Measurements from ENCODE around the gene PCDHB8. TPM values are rescaled to one million over a fixed set of nuclear protein-coding genes. Genes with fewer than 3 reads are reported as not detected.
"Not testable (repeated sequence)": the region's sequence is repeated elsewhere in the genome, so short reads cannot be mapped to it uniquely, and the experiment has no call there.

PCDHB8 gene
- 1 to 10 TPM in 6 of 12 donors, under 1 TPM in 4, not detected in 2; 0.44 to 1.6 (median 1.2) TPM for polyA plus RNA-seq (ENCODE audit: insufficient read length in 12 of 12)
- long read RNA-seq, donor 1, partial matches to known transcripts = 0 of 1 reads
- long read RNA-seq, donor 1, other reads (novel, unspliced or antisense) = 0 of 1 reads
- long read RNA-seq, donor 2, partial matches to known transcripts = 0 of 2 reads
- long read RNA-seq, donor 2, other reads (novel, unspliced or antisense) = 0 of 2 reads
- long read RNA-seq, donor 3 = 0 reads
- long read RNA-seq, donor 4 = 0 reads
- long read RNA-seq, donor 5, partial matches to known transcripts = 0 of 3 reads
- long read RNA-seq, donor 5, other reads (novel, unspliced or antisense) = 0 of 3 reads
- long read RNA-seq, donor 6 = 0 reads
- long read RNA-seq, donor 7, partial matches to known transcripts = 0 of 1 reads
- long read RNA-seq, donor 7, other reads (novel, unspliced or antisense) = 0 of 1 reads
- long read RNA-seq, donor 8, partial matches to known transcripts = 0 of 1 reads
- long read RNA-seq, donor 8, other reads (novel, unspliced or antisense) = 0 of 1 reads
- long read RNA-seq, donor 9 = 0 reads
- long read RNA-seq, donor 10, partial matches to known transcripts = 0 of 1 reads
- long read RNA-seq, donor 10, other reads (novel, unspliced or antisense) = 0 of 1 reads
- long read RNA-seq, donor 11 = 0 reads

DNA sequence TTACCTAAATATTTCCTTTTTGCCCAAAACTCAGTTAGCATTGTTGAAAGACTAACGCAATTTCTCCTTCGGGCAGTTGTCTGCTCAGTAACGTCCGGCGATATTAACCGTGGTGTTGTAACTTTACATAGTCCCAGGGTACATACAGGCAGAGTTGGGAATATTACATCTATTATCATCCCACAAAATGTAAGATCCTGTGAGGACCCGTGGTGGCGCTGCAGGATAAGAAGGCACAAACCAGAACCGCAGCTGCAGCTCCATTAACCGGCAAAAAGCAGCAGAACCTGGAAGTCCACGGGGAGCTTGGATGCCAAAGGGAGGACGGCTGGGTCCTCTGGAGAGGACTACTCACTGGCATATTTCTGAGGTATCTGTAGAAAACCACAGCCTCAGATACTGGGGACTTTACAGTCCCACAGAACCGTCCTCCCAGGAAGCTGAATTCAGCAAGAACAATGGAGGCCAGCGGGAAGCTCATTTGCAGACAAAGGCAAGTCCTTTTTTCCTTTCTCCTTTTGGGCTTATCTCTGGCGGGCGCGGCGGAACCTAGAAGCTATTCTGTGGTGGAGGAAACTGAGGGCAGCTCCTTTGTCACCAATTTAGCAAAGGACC lies at the start of gene PCDHB8:
Gene PCDHB8, plus strand, starts transcription at position 214 of the 615 bp plus-strand sequence. Its CDS starts 245 bp downstream, at position 459.
- DNase-seq = not testable (repeated sequence)

DNA sequence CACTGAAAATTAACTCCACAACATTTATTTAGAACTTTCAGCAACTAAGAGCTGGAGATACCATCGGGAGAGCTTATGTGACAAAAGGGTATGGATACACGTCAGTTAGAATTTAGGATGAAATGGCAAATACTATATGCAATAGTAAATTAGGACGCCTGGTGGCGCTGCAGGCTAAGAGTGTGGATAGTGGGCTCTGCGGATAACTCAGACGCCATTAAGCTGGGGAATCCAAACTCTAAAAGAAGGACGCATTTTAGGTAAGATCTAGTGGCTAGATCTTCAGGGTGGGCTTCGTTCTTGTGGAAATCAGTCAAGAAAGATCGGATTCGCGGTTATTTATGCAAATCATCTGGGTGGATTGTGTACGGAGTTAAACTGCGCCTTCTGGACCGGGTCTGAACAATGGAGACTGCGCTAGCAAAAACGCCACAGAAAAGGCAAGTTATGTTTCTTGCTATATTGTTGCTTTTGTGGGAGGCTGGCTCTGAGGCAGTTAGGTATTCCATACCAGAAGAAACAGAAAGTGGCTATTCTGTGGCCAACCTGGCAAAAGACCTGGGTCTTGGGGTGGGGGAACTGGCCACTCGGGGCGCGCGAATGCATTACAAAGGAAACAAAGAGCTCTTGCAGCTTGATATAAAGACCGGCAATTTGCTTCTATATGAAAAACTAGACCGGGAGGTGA lies 42.4 kb upstream of the PCDHB8 start, which contains the start of gene PCDHB5:
Gene PCDHB5, plus strand, starts transcription at position 177 of the 688 bp plus-strand sequence. Its CDS starts 229 bp downstream, at position 406.
- DNase-seq = peak; percentile 14

DNA sequence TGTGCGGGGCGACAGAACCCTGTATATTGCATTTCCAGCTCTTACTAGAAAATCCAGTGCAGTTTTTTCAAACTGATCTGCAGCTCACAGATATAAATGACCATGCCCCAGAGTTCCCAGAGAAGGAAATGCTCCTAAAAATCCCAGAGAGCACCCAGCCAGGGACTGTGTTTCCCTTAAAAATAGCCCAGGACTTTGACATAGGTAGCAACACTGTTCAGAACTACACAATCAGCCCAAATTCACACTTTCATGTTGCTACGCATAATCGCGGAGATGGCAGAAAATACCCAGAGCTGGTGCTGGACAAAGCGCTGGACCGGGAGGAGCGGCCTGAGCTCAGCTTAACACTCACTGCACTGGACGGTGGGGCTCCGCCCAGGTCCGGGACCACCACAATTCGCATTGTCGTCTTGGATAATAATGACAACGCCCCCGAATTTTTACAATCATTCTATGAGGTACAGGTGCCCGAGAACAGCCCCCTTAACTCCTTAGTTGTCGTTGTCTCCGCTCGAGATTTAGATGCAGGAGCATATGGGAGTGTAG lies 41.8 kb upstream of the PCDHB8 start:
- no peak for DNase-seq

DNA sequence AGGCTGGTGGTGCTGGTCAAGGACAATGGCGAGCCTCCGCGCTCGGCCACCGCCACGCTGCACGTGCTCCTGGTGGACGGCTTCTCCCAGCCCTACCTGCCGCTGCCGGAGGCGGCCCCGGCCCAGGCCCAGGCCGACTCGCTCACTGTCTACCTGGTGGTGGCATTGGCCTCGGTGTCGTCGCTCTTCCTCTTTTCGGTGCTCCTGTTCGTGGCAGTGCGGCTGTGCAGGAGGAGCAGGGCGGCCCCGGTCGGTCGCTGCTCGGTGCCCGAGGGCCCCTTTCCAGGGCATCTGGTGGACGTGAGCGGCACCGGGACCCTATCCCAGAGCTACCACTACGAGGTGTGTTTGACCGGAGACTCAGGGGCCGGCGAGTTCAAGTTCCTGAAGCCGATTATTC lies 40.2 kb upstream of the PCDHB8 start:
- not testable (repeated sequence) for DNase-seq

DNA sequence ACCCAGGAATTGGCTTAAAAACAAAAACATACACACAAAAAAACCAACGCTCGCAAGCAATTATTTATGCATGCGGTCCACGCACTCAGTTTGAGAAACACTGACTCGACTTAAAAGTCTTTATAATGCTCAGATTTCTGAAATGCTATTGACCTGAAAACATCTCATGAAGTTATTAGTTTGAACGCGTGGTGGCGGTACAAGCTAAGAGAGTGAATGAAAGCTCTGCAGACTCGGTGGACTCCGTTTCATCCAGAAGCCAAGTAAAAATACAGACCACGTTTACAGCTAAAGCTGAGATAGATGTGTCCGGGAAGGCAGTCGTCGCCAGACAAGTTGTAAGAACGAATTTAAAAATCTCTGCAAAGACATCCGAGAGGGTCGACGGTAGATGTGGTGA lies 27.8 kb upstream of the PCDHB8 start, which contains the start of gene PCDHB6:
Gene PCDHB6, plus strand, starts transcription at position 246 of the 400 bp plus-strand sequence. CDS start 201 bp downstream, outside the sequence.
- DNase-seq = peak; percentile 0

DNA sequence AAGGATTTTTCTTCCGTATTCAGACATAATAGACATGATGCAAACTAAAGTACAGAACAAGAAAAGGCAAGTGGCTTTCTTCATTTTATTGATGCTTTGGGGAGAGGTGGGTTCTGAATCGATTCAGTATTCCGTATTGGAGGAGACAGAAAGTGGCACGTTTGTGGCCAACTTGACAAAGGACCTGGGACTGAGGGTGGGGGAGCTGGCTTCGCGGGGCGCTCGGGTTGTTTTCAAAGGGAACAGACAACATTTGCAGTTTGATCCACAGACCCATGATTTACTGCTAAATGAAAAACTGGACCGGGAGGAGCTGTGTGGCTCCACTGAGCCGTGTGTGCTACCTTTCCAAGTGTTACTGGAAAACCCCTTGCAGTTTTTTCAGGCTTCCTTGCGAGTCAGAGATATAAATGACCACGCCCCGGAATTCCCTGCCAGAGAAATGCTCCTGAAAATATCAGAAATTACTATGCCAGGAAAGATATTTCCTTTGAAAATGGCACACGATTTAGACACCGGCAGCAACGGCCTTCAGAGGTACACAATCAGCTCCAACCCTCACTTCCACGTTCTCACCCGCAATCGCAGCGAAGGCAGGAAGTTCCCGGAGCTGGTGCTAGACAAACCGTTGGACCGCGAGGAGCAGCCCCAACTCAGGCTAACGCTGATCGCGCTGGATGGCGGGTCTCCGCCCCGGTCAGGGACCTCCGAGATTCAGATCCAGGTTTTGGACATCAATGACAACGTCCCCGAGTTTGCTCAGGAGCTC lies 27.2 kb upstream of the PCDHB8 start:
- no peak for DNase-seq

DNA sequence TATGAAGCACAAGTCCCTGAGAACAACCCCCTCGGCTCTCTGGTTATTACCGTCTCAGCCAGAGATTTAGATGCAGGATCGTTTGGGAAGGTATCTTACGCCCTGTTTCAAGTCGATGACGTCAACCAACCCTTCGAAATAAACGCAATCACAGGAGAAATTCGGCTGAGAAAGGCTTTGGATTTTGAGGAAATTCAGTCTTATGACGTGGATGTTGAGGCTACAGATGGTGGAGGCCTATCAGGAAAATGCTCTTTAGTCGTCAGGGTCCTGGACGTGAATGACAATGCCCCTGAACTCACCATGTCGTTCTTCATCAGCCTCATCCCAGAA lies 26.6 kb upstream of the PCDHB8 start:
- DNase-seq = no peak

DNA sequence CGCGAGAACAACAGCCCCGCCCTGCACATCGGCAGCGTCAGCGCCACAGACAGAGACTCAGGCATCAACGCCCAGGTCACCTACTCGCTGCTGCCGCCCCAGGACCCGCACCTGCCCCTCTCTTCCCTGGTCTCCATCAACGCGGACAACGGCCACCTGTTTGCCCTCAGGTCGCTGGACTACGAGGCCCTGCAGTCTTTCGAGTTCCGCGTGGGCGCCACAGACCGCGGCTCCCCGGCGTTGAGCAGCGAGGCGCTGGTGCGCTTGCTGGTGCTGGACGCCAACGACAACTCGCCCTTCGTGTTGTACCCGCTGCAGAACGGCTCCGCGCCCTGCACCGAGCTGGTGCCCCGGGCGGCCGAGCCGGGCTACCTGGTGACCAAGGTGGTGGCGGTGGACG lies 26.0 kb upstream of the PCDHB8 start:
- not testable (repeated sequence) for DNase-seq

DNA sequence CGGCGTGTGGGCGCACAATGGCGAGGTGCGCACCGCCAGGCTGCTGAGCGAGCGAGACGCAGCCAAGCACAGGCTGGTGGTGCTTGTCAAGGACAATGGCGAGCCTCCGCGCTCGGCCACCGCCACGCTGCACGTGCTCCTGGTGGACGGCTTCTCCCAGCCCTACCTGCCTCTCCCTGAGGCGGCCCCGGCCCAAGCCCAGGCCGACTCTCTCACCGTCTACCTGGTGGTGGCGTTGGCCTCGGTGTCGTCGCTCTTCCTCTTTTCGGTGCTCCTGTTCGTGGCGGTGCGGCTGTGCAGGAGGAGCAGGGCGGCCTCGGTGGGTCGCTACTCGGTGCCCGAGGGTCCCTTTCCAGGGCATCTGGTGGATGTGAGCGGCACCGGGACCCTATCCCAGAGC lies 25.5 kb upstream of the PCDHB8 start:
- not testable (repeated sequence) for DNase-seq

DNA sequence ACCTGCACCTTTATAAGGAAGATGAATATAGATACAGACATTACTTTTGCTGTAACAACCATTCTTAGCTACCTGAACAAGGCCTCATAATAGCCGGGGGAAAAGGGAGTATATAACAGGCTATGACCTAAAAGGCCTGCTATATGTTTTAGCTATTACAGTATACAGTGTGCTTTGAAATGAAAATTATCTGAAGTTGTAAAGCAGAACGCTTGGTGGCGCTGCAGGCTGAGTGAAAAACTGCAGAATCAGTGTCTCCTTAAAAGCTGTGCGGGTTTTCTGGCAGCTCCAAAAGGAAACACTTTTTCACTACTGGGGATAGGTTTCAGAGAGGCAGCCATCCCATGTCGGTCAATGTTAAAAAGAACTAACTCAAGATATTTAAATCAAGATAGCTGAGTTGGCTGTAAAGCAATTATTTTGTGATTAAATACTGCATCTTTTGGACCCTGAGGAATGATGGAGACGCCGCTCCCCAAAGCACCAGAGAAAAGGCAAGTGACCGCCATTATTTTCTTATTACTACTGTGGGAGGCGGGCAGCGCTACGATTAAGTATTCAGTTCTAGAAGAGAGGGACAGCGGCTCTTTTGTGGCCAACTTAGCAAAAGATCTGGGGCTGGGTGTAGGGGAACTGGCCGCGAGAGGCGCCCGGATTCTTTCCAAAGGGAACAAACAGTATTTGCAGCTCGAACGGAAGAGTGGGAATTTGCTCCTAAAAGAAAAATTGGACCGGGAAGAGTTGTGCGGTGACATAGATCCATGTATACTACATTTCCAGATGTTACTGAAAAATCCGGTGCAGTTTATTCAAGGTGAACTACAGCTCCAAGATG lies 21.8 kb upstream of the PCDHB8 start:
- no peak for DNase-seq

DNA sequence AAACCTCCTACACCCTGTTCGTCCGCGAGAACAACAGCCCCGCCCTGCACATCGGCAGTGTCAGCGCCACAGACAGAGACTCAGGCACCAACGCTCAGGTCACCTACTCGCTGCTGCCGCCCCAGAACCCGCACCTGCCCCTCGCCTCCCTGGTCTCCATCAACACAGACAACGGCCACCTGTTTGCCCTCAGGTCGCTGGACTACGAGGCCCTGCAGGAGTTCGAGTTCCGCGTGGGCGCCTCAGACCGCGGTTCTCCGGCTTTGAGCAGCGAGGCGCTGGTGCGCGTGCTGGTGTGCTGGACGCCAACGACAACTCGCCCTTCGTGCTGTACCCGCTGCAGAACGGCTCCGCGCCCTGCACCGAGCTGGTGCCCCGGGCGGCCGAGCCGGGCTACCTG lies 20.2 kb upstream of the PCDHB8 start:
- not testable (repeated sequence) for DNase-seq

DNA sequence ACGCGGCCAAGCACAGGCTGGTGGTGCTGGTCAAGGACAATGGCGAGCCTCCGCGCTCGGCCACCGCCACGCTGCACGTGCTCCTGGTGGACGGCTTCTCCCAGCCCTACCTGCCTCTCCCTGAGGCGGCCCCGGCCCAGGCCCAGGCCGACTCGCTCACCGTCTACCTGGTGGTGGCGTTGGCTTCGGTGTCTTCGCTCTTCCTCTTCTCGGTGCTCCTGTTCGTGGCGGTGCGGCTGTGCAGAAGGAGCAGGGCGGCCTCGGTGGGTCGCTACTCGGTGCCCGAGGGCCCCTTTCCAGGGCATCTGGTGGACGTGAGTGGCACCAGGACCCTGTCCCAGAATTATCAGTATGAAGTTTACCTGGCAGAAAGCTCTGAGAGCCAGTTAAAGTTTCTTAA lies 19.7 kb upstream of the PCDHB8 start:
- DNase-seq = not testable (repeated sequence)

DNA sequence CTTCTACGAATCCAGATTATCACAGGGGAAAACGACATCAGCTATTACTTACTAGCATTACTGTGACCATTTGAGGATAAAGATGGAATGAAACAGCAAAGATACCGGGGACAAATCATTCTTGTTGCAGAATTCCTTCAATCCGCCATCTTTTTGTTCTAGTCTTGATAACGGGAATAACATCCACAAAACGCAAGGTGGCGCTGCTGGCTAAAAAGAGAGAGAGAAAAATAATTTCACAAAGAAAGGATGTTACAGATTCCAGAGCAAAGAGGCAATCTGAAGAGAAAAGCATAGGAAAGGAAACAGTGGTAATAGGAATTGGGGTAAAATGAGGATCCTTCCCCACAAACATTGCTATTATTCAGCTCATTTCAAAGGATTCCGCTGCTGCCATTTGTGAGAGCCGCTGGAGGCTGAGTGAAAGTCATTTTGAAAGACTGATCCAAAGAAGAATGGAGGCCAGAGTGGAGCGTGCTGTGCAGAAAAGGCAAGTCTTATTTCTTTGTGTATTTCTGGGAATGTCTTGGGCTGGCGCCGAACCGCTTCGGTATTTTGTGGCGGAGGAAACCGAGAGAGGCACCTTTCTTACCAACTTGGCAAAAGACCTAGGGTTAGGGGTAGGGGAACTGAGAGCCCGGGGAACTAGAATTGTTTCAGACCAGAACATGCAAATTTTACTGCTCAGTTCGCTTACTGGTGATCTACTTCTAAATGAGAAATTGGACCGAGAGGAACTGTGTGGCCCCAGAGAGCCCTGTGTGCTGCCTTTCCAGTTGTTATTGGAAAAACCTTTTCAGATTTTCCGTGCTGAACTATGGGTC lies 5.0 kb upstream of the PCDHB8 start, which contains the start of gene PCDHB7:
Gene PCDHB7, plus strand, starts transcription at position 264 of the 824 bp plus-strand sequence. Its CDS starts 192 bp downstream, at position 456.
- DNase-seq = peak; percentile 18

DNA sequence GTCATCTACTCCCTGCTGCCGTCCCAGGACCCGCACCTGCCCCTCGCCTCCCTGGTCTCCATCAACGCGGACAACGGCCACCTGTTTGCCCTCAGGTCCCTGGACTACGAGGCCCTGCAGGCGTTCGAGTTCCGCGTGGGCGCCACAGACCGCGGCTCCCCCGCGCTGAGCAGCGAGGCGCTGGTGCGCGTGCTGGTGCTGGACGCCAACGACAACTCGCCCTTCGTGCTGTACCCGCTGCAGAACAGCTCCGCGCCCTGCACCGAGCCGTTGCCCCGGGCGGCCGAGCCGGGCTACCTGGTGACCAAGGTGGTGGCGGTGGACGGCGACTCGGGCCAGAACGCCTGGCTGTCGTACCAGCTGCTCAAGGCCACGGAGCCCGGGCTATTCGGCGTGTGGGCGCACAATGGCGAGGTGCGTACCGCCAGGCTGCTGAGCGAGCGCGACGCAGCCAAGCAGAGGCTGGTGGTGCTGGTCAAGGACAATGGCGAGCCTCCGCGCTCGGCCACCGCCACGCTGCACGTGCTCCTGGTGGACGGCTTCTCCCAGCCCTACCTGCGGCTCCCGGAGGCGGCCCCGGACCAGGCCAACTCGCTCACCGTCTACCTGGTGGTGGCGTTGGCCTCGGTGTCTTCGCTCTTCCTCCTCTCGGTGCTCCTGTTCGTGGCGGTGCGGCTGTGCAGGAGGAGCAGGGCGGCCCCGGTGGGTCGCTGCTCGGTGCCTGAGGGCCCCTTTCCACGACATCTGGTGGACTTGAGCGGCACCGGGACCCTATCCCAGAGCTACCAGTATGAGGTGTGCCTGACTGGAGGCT lies 3.1 kb upstream of the PCDHB8 start:
- DNase-seq = not testable (repeated sequence)

DNA sequence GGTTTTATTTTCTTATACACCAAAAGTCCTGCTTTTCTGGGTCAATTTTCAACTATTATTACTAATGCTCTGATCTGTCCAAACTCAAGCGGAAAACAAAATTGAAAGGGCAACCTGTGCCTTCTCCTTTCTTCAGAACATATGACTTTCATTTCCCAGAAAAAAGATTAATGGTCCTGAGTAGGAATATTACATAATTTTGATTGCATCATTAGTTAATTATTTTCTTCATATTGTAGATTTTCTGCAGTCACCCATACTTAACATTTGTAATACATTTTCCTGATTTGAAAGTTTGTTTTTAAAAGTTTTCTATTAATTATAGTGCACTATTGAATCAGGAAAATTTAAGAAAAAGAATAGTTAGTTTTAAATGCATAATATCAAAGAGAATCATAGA lies 1.7 kb upstream of the PCDHB8 start:
- DNase-seq = no peak

DNA sequence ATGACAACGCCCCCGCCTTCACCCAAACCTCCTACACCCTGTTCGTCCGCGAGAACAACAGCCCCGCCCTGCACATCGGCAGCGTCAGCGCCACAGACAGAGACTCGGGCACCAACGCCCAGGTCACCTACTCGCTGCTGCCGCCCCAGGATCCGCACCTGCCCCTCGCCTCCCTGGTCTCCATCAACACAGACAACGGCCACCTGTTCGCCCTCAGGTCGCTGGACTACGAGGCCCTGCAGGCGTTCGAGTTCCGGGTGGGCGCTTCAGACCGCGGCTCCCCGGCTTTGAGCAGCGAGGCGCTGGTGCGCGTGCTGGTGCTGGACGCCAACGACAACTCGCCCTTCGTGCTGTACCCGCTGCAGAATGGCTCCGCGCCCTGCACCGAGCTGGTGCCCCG lies 1.8 kb downstream of the PCDHB8 start:
- DNase-seq = not testable (repeated sequence)

DNA sequence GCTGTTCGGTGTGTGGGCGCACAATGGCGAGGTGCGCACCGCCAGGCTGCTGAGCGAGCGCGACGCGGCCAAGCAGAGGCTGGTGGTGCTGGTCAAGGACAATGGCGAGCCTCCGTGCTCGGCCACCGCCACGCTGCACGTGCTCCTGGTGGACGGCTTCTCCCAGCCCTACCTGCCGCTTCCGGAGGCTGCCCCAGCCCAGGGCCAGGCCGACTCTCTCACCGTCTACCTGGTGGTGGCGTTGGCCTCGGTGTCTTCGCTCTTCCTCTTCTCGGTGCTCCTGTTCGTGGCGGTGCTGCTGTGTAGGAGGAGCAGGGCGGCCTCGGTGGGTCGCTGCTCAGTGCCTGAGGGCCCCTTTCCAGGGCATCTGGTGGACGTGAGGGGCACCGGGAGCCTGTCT lies 2.3 kb downstream of the PCDHB8 start:
- not testable (repeated sequence) for DNase-seq

DNA sequence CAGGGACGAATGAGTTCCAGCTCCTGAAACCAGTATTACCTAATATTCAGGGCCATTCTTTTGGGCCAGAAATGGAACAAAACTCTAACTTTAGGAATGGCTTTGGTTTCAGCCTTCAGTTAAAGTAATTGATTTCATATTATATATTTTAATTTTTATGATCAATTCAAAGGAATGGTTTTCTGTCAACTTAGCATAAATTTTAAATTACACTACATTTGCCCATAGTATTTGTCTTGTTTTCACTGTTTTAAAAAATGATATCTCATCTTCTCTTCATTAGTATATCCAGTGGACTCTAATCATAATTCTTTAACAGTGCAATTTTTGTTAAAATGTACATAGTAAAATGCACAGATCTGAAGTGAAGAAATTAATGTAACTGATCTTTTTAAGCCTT lies 2.7 kb downstream of the PCDHB8 start:
- DNase-seq = no peak

All from muscle of arm (tissue), 14 donors.